ENCODE measurements around the gene S100A10. TPM values are rescaled to one million over a fixed set of nuclear protein-coding genes. Genes with fewer than 3 reads are reported as not detected.

S100A10 gene
- total and polyA plus RNA-seq, 2 donors from 2014 or later: 467 to 500 TPM

DNA sequence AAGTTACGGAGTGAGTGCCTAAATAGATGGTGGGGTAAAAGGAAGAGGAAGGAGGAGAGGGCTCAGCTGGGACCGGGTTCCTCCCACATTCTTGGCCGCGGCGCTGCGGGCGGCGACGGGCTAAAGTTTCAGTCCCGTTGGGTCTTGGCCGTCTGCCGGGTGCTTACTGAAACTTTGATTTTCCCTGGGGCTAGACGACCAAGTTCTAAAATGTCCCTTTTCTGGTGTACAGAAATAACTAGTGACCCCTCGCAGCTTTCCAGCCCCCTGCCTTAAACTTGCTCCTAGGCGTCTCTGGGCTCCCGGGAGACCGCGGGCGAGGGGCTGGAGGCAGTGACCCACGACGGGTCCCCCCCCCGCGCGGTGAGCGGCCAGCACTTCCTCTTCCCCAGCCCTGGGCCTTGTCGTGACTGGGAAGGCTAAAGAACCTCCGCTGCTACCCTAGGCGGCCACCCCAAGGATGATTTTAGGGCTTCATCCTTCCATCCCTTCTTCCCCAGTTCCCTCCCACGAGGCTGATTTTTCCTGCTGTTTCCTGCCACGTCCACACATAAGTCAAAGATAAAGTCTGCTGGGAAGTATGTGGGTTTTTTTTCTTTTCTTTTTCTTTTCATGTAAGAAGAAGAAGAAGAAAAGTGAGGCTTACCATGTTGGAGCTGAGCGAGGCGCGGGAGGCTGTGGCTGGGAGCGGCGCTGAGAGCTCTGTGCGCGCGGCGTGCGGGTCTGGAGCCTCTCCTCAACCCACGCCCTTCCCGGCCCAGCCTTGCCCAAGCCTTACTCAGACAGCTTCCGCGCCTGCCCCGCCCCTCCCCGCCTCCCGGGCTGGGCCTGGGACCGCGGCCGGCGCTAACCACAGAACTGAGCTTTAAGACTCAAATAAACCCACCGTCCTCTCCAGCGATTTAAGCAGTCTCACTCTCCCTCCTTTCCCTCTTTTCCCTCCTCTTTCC is 42.9 kb upstream of the S100A10 start, which contains the start of gene S100A11:
S100A11 (minus strand) TSS at position 738 of the 950 bp plus-strand sequence; CDS start at position 649, 89 bp downstream.
- Histone ChIP-seq H3K9me3 (ENCODE audit: control insufficient read depth in 2 of 3, insufficient read depth in 1 of 3, low read length in 3 of 3) (no peaks in the 10 kb centered on the region), H3K4me1 (ENCODE audit: control insufficient read depth in 2 of 3, insufficient read depth in 2 of 3, low read depth in 1 of 3, low read length in 3 of 3) (peaks cover 0 to 6% (median 5%) of the 10 kb centered on the region in 3 donors), H3K4me3 (ENCODE audit: low read length in 3 of 3) (peak within 1 kb of the TSS; percentile 83 to 88 (median 83)), H3K27ac (ENCODE audit: low read depth in 2 of 2, low read length in 2 of 2) (peak within 1 kb of the TSS; percentile 87 to 95), H3K36me3 (ENCODE audit: control insufficient read depth in 2 of 3, insufficient read depth in 3 of 3, low read length in 3 of 3) (peaks cover 7 to 17% (median 9%) of the 10 kb centered on the region in 3 donors), H3K27me3 (ENCODE audit: control insufficient read depth, insufficient read depth, low read length) (no peaks in the 10 kb centered on the region), H3K9ac (ENCODE audit: low read length in 3 of 3) (peak within 1 kb of the TSS; percentile 72 to 87 (median 75))
- FAIRE-seq (no peak), DNase-seq (peak; percentile 83 to 96 (median 89))
- TF ChIP-seq, protein P1, sequence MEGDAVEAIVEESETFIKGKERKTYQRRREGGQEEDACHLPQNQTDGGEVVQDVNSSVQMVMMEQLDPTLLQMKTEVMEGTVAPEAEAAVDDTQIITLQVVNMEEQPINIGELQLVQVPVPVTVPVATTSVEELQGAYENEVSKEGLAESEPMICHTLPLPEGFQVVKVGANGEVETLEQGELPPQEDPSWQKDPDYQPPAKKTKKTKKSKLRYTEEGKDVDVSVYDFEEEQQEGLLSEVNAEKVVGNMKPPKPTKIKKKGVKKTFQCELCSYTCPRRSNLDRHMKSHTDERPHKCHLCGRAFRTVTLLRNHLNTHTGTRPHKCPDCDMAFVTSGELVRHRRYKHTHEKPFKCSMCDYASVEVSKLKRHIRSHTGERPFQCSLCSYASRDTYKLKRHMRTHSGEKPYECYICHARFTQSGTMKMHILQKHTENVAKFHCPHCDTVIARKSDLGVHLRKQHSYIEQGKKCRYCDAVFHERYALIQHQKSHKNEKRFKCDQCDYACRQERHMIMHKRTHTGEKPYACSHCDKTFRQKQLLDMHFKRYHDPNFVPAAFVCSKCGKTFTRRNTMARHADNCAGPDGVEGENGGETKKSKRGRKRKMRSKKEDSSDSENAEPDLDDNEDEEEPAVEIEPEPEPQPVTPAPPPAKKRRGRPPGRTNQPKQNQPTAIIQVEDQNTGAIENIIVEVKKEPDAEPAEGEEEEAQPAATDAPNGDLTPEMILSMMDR (IDR thresholded peaks at IDR 0.05; ENCODE audit: borderline replicate concordance, extremely low read depth, insufficient read depth): no peak
- intact Hi-C loops (cut with DNase I): no loop called here

DNA sequence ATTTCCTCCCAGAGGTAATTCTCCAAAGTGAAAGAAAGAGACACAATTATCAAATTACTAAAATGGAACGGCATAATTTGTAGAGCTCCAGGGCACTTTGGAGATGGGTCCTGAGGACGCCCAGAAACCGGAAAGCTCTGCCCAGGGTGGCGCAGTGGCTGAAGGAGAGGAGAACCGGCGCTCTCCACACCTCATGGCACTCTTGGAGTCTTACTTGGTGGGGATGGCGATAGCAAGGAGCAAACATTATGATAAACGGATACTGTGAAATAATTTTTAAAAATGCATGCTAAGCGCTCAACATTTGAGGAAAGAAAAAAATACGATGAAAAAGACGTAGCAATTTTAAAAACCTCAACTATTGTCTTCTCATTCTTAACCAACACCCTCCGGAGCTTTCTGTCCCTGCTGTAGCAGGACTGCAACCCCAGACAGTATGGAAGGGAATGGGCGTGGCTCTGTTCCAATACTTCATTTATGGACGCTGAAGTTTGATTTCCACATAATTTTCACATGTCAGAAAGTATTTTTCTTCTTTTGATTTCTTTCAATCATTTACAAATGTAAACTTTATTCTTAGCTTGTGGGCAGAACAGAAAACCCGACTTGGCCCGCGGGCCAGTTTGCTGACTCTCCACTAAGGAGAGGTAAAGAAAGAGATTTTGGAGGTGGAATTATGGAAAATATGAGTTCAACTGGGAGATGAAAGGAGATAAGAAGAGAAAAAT is 42.0 kb upstream of the S100A10 start:
- Histone ChIP-seq H3K27me3 (ENCODE audit: control insufficient read depth, insufficient read depth, low read length) (no peaks in the 10 kb centered on the region), H3K4me1 (ENCODE audit: control insufficient read depth in 2 of 3, insufficient read depth in 2 of 3, low read depth in 1 of 3, low read length in 3 of 3) (peaks cover 0 to 6% (median 5%) of the 10 kb centered on the region in 3 donors), H3K36me3 (ENCODE audit: control insufficient read depth in 2 of 3, insufficient read depth in 3 of 3, low read length in 3 of 3) (peaks cover 7 to 17% (median 9%) of the 10 kb centered on the region in 3 donors), H3K9ac (ENCODE audit: low read length in 3 of 3) (peak overlapping the region; percentile 57 to 87 (median 72)), H3K9me3 (ENCODE audit: control insufficient read depth in 2 of 3, insufficient read depth in 1 of 3, low read length in 3 of 3) (no peaks in the 10 kb centered on the region), H3K4me3 (ENCODE audit: low read length in 3 of 3) (peak overlapping the region; percentile 83 to 88 (median 83)), H3K27ac (ENCODE audit: low read depth in 2 of 2, low read length in 2 of 2) (peak overlapping the region; percentile 87 to 95)
- peak in 3 of 5 donors; percentile 19 to 69 (median 61) for DNase-seq
- TF ChIP-seq, protein P1 (IDR thresholded peaks at IDR 0.05; ENCODE audit: borderline replicate concordance, extremely low read depth, insufficient read depth): no peak
- intact Hi-C loops (cut with DNase I): no loop called here
- no peak for FAIRE-seq

DNA sequence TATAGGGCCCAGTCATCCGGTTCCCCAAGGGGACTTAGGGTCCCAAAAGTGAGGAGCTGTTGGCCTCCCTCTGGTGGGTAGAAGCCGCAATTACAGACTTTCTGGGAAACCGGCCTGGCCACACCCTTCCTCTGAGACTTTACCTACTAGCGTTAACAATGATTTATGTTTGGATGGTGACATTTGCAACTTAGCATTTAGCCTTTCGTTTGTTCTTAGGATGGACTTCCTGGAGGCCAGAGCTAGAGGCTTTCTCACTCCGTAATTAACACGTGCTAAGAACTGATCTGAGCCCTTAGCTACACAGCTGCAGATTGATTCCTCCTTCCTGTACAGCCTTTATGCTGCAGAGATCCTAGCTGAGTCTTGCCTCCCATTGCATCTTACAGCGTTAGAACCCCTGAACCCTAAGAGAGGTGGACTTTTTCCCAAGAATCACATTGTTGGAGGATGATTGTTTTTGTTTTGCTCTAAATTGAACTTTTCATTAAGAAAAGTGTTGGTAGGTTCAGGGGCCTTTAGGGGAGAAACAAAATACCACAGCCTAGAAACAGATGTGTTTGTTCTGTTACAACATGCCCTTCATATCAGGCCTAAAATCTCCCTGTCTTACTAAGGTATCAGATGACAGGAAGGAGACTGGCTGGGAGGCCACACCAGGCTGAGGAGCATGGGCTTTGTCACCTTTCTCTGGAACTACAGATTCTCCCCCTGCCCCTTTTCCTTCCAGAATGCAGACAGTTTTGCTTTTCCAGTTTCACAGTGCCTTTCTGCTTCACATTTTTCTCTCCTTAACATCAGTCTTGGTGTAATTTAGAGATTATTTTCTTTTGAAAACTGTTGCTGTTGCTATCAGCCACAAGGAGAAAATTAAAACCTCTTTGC is 41.2 kb upstream of the S100A10 start:
- TF ChIP-seq, protein P1 (IDR thresholded peaks at IDR 0.05; ENCODE audit: borderline replicate concordance, extremely low read depth, insufficient read depth): peak; percentile 68
- FAIRE-seq: no peak
- intact Hi-C loops (cut with DNase I): no loop called here
- Histone ChIP-seq H3K4me3 (ENCODE audit: low read length in 3 of 3) (peak overlapping the region; percentile 83 to 88 (median 83)), H3K4me1 (ENCODE audit: control insufficient read depth in 2 of 3, insufficient read depth in 2 of 3, low read depth in 1 of 3, low read length in 3 of 3) (peaks cover 0 to 6% (median 5%) of the 10 kb centered on the region in 3 donors), H3K9me3 (ENCODE audit: control insufficient read depth in 2 of 3, insufficient read depth in 1 of 3, low read length in 3 of 3) (no peaks in the 10 kb centered on the region), H3K27me3 (ENCODE audit: control insufficient read depth, insufficient read depth, low read length) (no peaks in the 10 kb centered on the region), H3K36me3 (ENCODE audit: control insufficient read depth in 2 of 3, insufficient read depth in 3 of 3, low read length in 3 of 3) (peaks cover 7 to 17% (median 11%) of the 10 kb centered on the region in 3 donors), H3K27ac (ENCODE audit: low read depth in 2 of 2, low read length in 2 of 2) (peak overlapping the region; percentile 37 to 95), H3K9ac (ENCODE audit: low read length in 3 of 3) (peak overlapping the region in 2 of 3 donors; percentile 38 to 50)
- DNase-seq: peak in 4 of 5 donors; percentile 77 to 89 (median 82)

Data from kidney (tissue), 14 donors.